NT2/D1 (cell line): ENCODE results near the gene CUEDC1.

Experiments used
- SUZ12 ChIP-seq: IDR thresholded peaks from 2 replicates; pipeline ENCODE4 v1.6.1; 2011; ENCODE audit not compliant: insufficient read length, insufficient read depth; ENCODE audit errors: extremely low read depth
- YY1 ChIP-seq: IDR thresholded peaks from 2 replicates; pipeline ENCODE4 v1.6.1; 2011; ENCODE audit not compliant: insufficient read length, insufficient read depth
- ZNF274 ChIP-seq: IDR thresholded peaks from 2 replicates; pipeline ENCODE4 v1.6.1; 2011; ENCODE audit warnings: mild to moderate bottlenecking, low read depth, low read length

DNA sequence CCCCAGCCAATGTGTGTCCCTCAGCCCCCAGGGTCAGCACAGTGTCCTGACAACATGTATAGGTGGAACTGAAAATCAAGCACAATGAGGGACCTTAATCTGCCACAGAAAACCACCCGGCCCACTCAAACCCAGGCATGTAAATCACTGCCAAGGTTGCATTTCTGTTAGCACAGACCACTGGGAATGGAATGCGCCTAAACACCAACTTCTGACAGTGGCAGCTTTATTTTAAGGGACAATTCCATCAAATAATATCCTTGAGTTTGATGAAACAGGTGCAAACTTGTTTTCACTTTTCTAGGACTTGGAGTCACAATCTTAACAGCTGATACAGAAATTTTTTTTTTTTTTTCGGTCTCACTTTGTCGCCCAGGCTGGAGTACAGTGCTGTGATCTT, 68.1 kb downstream of the CUEDC1 start:
- TF ChIP-seq YY1 (no peak), ZNF274 (no peak), SUZ12 (no peak)
